ENCODE data around the gene SLC35A4. TPM values are rescaled to one million over a fixed set of nuclear protein-coding genes. Genes with fewer than 3 reads are reported as not detected.
"Not testable (repeated sequence)": the region's sequence is repeated elsewhere in the genome, so short reads cannot be mapped to it uniquely, and the experiment has no call there.

The SLC35A4 gene
- total RNA-seq, 1 donor from 2014 or later = 21.8 TPM

DNA sequence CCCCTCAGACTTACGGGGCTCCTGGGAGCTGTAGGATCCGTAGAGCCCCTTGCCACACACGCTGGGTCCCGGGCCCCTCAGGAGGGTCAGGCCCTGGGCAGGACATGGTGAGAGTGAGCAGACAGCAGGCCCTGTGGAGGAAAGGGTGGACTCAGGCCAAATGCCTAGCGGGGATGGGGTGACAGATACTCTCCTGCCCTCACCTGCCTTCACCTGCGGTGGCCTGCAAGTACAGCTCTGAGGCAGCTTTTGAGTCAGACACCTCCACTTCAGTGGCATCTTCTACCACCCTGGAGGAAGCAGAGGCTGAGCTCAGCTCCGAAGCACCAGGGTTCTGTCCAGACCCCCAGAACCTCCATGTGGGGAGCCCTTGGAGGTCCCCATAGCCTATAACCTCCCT, 26.2 kb downstream of the SLC35A4 start:
- DNase-seq (ENCODE audit: low read depth in 2 of 2) = no peak

DNA sequence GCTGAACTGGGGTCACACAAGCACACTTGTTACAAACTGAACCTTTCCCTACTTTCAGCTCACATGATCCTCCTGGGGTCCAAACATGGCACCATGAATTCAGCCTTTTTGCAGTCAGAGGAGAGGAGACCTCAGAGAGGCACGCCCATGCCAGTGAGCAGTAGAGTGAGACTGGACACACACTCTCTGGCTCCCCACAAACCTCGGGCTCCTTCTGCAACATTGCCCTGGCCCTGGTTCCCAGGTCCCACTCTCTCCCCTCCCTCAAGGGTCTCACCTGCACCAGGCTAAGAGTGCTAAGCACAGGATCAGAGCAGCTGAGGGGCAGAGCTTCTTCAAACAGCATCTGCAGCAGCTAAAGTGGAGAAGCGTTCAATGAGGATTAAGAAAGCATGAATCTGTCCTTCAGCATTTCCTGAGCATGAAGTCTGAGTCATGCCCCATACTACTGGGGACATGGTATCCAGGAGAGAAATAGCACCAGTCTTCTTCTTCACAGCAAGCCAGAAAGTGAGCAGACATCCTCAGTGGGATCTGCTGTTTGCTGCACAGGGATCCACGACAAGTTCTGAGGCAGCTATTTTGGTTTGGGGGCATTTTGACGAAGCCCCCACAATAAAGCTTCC, 27.2 kb downstream of the SLC35A4 start:
- DNase-seq (ENCODE audit: low read depth in 2 of 2) = peak in 1 of 2 donors; percentile 49

DNA sequence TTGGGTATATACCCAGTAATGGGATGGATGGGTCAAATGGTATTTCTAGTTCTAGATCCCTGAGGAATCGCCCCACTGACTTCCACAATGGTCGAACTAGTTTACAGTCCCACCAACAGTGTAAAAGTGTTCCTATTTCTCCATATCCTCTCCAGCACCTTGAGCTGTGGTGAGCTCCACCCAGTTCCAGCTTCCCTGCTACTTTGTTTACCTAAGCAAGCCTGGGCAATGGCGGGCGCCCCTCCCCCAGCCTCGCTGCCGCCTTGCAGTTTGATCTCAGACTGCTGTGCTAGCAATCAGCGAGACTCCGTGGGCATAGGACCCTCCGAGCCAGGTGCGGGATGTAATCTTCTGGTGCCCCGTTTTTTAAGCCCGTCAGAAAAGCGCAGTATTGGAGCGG, 28.4 kb downstream of the SLC35A4 start:
- DNase-seq (ENCODE audit: low read depth in 2 of 2) = not testable (repeated sequence)

DNA sequence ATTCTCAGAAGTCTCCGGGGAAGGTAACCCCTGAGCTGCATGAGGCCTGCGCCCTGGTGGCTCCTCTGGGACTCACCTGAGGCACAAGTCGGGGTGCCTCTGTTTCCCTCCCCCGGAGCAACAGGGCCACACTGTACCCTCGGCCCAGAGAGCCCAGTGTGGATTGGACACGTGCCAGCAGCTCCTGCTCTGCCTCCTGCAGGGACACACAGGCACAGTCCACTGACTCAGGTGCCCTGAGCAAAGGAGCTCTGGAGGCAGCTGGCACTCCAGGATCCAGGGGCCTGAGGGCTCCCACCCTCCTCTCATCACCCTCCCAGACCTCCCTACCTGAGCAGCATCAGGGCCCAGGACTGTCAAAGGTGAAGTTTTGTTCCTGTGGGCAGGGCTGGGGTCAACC, 29.5 kb downstream of the SLC35A4 start:
- DNase-seq (ENCODE audit: low read depth in 2 of 2) = no peak

DNA sequence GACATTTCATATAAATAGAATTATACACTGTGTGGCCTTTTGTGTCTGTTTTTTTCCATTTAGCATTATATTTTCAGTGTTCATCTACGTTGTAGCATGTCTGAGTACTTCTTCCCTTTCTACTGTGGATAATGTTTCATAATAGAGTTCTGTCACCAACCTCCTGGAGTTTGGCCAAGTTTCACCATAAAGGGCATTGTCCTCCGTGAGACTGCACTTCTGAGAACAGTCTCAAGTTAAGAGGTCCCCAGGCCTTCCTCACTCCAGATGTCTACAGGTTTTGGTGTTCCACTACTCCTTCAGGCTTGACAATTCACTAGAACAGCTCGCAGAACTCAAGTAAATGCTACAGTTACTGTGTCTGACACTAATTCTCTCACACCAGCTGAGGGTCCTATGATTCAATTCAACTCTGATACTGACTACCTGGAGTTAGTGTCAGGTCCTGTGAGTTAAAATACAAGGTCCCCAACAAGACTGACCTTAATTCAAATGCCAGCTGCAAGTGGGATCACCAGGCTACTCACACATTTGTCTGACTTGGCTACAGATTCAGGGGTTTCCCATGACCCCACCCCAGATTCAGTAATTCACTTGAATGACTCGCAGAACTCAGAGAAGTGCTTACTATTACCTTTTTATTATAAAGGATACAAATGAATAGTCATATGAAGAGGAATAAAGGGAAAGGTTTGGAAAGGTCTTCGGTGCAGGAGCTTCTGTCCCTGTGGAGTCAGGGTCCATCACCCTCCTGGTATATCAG, 31.1 kb downstream of the SLC35A4 start:
- peak; percentile 27 to 49 for DNase-seq (ENCODE audit: low read depth in 2 of 2)

DNA sequence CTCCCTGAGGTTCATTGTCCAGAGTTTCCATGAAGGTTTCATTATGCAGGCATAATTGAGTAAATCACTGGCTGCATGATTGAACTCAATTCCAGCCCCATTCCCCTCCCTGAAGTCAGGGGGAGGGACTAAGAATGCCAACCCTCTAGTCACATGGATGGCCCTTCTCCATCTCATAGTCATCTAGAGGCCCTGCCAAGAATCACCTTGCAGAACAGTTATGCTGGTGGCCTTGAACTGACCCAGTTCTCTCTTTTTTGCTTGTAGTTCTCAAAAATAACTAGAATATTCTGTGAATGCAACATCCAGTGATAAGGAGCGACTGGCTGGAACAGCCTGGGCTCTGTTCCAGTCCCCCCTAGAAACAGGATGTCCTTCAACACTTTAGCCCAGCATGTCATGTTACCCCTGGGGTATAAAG, 31.7 kb downstream of the SLC35A4 start:
- DNase-seq (ENCODE audit: low read depth in 2 of 2) = no peak

DNA sequence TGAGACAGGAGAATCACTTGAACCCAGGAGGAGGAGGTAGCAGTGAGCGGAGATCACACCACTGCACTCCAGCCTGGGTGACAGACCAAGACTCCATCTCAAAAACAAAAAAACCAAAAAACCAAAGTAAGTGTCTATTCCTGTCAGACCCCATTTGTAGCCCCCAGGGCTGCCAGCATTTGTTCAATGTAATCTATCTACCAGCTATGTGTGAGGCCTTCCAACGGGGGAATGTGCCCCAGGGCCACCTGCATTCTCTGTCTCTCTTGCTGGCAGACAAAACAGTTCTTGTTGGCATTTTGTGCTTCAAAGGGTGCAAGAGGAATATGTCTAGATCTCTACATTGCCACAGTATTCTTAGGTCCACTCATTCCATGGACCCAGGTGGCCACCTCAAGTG, 34.2 kb downstream of the SLC35A4 start:
- no peak for DNase-seq (ENCODE audit: low read depth in 2 of 2)

DNA sequence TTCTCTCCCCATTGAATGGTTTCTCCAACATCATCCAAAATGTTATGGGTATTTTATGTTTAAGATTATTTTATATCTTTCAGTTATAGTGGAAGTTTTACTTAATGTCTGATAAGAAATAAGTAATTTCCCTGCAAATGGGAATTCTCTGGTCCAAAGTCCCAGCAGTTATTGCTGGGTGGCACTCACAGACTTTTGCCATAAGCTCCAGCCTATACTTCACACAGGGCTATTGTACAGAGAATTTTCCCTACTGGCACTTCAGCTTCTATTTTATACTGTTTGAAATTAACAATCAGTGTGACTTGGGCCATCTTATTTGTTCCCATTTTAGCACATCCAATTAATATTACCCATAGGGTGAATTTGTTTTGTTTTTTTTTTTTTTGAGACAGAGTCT, 35.5 kb downstream of the SLC35A4 start:
- DNase-seq (ENCODE audit: low read depth in 2 of 2) = no peak

DNA sequence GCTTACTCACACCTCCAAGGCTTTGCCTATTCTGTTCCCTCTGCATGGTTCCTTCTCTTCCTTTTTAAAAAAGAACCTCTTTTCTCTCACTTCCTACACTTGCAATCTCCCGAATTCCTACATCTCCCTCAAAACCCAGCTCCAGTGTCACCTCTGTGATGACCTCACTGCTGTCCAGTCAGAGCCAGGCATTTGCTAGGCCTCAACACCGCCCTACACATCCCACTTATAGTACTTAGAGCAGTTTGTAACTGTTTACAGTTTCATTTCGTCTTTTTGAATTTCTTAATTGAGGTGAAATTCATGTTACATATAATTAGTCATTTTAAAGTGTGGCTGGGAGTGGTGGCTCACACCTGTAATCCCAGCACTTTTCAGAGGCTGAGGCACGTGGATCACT, 37.5 kb downstream of the SLC35A4 start:
- no peak for DNase-seq (ENCODE audit: low read depth in 2 of 2)

DNA sequence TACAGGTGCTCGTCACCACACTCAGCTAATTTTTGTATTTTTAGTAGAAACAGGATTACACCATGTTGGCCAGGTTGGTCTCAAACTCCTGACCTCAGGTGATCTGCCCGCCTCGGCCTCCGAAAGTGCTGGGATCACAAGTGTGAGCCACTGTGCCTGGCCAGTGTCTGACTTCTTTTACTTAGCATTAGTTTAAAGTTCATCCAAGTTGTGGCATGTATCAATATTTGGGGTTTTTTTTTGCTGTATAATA, 38.7 kb downstream of the SLC35A4 start:
- DNase-seq (ENCODE audit: low read depth in 2 of 2) = not testable (repeated sequence)

DNA sequence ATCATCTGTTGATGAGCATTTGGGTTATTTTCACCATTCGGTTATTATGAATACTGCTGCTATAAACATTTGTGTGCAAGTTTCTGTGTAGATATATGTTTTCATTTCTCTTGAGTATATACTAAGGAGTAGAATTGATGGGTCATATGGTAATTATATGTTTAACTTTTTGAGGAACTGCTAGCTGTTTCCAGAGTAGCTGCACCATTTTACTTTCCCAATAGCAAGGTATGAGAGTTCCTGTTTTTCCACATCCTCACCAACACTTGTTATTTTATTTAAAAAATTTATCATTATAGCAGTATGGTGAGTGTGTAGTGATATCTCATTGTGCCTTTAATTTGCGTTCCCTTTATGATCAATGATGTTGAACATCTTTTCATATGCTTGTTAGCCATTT, 39.1 kb downstream of the SLC35A4 start:
- DNase-seq (ENCODE audit: low read depth in 2 of 2) = no peak

DNA sequence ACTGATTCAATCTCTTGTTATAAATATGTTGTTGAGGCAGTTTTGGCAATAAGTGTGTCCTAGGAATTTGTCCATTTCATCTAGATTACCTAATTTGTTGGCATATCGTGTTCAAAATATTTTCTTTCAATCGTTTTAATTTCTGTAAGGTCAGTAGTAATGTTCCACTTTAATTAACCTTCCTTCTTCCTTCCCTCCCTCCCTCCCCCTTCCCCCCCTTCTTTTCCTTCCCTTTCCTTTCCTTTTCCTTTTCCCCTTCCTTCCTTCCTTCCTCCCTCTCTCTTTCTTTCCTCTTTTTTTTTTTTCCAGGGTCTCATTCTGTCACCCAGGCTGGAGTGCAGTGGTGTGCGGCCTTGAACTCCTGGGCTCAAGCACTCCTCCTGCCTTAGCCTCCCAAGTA, 41.3 kb downstream of the SLC35A4 start:
- DNase-seq (ENCODE audit: low read depth in 2 of 2) = no peak

DNA sequence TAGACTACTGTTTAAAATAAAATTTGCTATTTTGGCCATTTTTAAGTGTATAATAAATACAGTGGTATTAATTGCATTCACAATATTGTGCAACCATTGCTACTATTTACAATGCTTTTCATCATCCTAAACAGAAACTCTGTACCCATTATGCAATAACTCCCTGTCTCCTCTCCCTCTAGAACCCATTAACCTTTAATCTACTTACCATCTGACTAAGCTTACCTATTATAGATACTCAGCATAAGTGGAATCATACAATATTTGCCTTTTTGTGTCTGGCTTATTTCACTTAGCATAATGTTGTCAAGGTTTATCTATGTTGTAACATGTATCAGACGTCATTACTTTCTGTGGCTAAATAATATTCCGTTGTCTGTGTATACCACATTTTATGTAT, 42.4 kb downstream of the SLC35A4 start:
- DNase-seq (ENCODE audit: low read depth in 2 of 2) = no peak

DNA sequence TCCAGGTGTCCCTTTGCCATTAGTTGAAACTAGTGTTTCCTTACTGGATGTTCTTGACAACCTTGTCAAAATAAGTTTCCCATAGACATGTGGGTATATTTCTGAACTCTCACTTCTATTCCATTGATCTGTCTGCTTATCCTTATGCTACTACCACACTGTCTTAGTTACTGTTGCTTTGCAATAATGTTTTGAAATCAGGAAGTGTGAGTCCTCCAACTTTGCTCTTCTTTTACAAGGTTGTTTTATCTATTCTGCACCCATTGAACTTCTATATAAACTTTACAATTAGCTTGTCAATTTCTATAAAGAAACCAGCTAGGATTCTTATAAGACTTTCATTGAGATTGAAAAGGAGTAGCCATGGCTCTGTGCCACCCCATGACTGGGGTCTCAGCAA, 44.1 kb downstream of the SLC35A4 start:
- no peak for DNase-seq (ENCODE audit: low read depth in 2 of 2)

DNA sequence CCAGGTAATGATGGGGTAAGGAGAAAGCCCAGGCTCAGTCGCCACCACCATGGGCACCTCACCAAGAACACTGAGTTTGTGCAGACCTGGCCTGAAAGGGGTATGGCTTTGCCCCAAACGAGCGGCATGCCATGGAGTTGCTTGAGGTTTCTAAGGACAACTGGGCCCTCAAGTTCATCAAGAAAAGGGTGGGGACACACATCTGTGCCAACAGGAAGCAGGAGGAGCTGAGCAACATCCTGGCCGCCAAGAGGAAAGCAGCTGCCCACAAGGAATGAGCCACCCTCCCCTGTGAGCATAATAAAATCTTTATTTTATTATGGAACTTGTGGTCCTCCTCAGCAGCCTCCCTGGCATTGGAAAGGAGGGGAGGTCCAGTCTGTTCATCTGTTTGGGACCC, 44.5 kb downstream of the SLC35A4 start:
- DNase-seq (ENCODE audit: low read depth in 2 of 2) = peak in 1 of 2 donors; percentile 76

DNA sequence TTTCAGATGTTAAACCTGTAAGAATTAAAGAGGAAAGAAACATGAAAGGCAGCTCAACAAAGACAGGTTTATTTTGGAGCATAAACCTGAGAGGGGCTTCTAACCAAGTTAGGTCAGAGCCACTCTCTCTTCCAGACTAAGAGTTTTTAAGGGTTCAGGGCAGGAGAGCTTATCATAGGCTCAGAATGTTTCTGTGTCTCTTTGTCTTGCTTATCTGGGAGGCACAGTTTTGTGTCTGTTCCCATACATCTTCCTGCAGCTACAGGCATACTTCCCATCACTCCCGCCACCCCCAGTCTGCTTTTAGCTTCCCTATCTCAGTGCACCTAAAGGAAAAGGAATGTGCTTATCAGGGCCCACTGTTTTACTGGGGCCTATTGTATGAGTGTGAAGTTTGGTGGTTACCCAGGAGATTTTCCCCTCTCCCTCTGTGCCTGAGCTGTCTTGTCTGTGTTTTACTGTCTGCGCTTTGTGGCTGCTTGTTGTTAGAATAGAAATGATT, 46.4 kb downstream of the SLC35A4 start:
- peak; percentile 50 to 53 for DNase-seq (ENCODE audit: low read depth in 2 of 2)

Other genes starting within 250 kb of the SLC35A4 start
- gene HBEGF, start 218.2 kb upstream of the SLC35A4 start, total RNA-seq = 16.6 and 20.4 TPM in 2 replicates
- gene SLC4A9, start 204.6 kb upstream of the SLC35A4 start, total RNA-seq = under 0.01 TPM in 1 of 2 replicates, not detected in the other
- 39.2 and 47.0 TPM in 2 replicates for gene ANKHD1, start 163.0 kb upstream of the SLC35A4 start, total RNA-seq
- gene EIF4EBP3, start 17.2 kb upstream of the SLC35A4 start, total RNA-seq = 0.87 and 1.2 TPM in 2 replicates
- 16.3 and 20.6 TPM in 2 replicates for gene SRA1, start 7.4 kb upstream of the SLC35A4 start, total RNA-seq
- 3.3 and 6.7 TPM in 2 replicates for gene APBB3, start 230 bp upstream of the SLC35A4 start, total RNA-seq
- 1.1 and 2.8 TPM in 2 replicates for gene CD14, start 68.3 kb downstream of the SLC35A4 start, total RNA-seq
- gene TMCO6, start 74.6 kb downstream of the SLC35A4 start, total RNA-seq = 8.1 and 10.5 TPM in 2 replicates
- gene NDUFA2, start 82.8 kb downstream of the SLC35A4 start, total RNA-seq = 70.0 and 90.3 TPM in 2 replicates
- 47.7 and 55.8 TPM in 2 replicates for gene IK, start 83.0 kb downstream of the SLC35A4 start, total RNA-seq
- gene WDR55, start 100.1 kb downstream of the SLC35A4 start, total RNA-seq = 19.8 and 28.2 TPM in 2 replicates
- gene DND1, start 108.7 kb downstream of the SLC35A4 start, total RNA-seq = under 0.01 and 0.22 TPM in 2 replicates
- gene HARS1, start 126.5 kb downstream of the SLC35A4 start, total RNA-seq = 43.1 and 46.4 TPM in 2 replicates
- gene HARS2, start 126.6 kb downstream of the SLC35A4 start, total RNA-seq = 21.0 and 21.1 TPM in 2 replicates
- 34.0 and 54.8 TPM in 2 replicates for gene ZMAT2, start 135.6 kb downstream of the SLC35A4 start, total RNA-seq
- under 0.01 TPM in 1 of 2 replicates, not detected in the other for gene PCDHA1, start 221.3 kb downstream of the SLC35A4 start, total RNA-seq
- gene PCDHA2, start 230.0 kb downstream of the SLC35A4 start, total RNA-seq = under 0.01 TPM in 2 replicates
- 0.20 and 0.22 TPM in 2 replicates for gene PCDHA3, start 236.2 kb downstream of the SLC35A4 start, total RNA-seq
- under 0.01 TPM in 2 replicates for gene PCDHA4, start 242.2 kb downstream of the SLC35A4 start, total RNA-seq

Measured in lung microvascular endothelial cell (primary cell).